ENCODE data around the gene PGLYRP3.
"Not testable (repeated sequence)": the region's sequence is repeated elsewhere in the genome, so short reads cannot be mapped to it uniquely, and the experiment has no call there.

PGLYRP3 gene

DNA sequence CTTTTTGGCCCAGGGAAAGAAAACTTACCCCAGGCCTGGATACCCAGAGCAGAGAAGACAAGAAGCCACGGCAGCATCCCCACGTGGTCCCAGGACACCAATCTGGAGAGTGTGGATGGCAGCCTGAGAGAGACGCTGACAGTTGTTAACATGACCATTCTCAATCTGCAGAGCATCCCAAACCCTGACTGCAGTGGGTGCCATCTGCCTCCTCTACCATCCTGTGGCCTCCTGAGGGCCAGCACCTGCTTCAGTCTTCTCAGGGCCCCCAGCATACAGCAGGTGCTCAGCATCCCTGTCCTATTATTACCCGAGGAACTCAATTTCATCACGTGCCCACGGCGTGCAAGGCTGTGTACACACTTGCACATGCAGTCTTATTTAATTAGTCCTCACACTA is 35.1 kb upstream of the PGLYRP3 start:
- no peak for DNase-seq

DNA sequence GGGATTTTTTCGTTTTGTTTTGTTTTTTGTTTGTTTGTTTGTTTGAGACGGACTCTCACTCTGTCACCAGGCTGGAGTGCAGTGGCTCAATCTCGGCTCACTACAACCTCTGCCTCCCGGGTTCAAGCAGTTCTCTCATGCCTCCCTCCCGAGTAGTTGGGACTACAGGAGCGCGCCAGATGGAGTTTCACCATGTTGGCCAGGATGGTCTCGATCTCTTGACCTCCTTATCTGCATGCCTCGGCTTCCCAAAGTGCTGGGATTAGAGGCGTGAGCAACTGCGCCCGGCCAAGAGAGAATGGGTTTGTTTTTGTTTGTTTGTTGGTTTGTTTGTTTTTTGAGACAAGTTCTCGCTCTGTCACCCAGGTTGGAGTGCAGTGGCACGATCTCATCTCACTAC is 34.3 kb upstream of the PGLYRP3 start:
- not testable (repeated sequence) for DNase-seq

DNA sequence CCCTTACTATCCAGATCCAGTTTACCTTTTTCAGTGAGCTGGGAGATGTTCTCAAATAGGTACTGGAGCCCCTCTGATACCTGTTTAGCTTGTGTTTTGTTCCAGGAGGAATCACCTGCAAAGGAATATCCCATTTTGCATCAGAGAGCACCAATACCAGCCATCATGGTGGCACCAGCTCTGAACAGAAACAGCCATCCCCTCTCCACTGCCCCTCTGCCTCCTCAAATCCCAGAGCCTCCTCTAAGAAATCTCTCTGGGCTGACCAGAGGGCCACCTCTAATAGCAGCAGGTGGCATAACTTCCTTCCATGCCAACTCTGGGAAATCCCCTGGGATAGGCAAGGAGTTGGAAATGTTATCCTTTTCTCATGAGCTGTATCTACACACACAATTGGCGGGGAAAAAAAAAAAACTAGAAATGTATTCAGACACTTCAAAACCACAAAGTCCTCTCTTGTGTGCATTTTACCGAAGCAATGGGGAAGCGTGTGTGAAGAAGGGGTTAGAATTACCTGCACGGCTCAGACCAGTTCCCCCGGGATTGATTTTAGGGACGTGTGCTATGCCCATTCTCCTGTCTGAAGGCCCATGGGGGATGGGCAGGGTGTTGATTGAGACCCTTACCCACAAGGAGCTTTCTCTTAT is 33.4 kb upstream of the PGLYRP3 start:
- DNase-seq = no peak

DNA sequence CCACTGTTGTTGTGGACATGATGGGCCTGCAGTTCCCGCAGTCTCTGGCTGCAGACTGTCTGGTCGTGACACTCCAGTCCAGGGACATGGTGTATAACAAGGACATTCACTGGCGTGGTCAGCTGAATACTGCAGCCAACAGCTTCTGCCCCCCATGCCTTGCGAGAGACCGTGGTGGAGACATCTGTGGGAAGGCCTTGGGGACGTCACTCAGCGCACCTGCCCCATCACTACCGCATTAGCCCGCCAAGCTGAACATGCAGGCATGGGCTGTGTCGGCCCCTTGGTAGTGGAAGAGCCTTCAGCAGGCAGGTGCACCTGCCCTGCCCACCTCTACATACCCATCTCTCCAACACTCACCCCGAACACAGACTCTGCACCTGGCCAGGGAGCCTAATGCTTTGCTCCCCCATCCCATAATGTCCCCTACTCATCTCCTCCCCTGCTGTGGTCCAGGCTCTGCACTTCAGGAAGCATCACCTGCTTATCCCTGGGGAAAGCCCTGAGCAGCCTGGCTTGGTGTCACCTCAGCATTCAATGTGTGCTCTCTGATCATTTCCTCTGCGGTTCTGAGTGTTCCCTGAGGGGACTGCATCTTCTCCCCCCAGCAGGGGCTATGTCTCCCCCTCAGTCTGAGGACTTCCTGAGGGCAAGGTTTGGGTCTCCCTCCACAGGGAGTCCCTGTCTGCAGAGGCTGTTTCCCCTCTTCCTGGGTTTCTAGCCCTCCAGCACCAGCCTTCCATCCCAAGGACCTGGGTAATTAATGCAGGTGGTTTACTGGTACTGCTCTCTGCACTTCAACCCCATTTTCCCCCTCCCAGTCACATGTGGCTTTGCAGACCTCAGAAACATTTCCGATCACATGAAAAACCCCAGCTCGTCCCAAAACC is 32.7 kb upstream of the PGLYRP3 start:
- no peak for DNase-seq

DNA sequence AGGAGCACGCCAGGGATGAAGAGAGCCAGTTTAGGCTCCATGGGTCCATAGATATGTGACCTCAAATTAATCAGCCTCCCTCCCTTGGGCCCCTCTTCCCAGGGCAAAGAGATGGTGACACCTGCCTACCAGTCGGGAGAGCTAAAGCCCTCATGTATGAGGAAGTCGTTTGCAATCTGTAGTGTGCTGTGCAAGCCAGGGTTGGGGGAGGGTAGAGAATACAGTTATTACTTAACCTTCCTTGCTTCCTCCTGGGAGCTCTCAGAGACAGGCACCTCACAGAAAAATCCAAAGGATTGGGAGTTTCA is 31.9 kb upstream of the PGLYRP3 start:
- no peak for DNase-seq

DNA sequence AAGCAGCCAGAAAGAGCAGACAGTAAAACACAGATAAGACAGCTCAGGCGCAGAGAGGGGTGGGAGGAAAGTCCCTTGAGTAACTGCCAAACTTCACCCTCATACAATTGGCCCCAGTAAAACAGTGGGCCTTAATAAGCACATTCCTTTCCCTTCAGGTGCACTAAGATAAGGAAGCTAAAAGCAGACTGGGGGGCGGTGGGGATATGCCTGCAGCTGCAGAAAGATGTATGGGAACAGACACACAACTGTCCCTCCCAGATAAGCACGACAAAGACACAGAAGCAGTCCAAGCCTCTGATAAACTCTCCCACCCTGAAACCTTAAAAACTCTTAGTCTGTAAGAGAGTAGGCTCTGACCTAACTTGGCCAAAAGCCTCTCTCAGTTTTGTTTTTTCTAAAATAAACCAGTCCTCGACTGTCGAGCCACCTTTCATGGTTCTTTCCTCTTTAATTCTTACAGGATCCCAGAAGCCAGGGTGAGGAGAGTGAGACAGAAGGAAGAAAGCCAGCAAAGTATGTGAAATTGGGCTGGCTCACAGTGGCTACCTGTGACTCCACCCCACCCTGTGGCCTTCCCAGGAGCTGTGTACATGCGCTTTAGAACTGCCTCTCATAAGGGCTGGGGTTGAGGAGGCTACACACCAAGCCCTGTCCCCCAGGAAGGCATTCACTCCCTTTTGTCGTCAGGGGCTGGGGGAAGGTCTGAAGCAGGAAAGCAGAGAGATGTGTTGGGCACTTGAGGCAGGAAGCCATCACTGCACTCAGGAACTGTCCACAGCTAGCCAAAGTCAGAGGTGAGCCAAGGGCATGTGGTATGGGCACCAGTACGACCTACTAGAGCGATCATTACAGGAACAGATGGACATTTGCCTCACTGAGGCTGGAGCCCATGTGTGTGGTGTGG is 31.3 kb upstream of the PGLYRP3 start:
- DNase-seq = no peak

DNA sequence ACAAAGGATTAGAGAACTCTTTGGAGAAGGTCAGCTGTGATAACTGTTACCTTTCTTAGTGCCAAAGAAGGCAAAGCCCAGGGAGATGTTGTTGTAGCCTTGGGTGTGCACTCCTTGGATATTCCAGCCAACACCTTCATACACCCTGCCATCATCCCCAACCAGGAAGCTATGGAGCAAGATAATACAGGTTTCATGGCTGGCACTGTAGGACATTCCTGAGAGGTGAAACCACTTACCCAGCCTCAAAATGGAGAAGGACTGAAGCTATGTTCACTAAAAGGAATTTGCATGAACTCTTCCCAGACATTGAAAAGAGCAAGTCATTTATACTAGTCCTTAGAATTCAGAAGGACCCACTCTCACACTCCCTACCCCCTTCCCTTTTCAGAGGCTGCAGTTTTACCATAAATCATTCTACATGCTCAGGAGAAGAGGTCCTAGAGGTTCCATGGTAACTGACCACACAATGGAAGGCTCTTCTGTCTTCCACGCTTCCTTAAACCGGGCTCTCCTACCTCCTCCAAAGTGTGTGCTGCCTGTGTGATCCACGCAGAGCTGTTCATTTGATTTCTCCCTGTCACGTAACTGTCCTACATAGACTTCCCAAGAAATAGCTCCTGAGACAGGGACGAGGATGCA is 30.4 kb upstream of the PGLYRP3 start:
- DNase-seq = no peak

DNA sequence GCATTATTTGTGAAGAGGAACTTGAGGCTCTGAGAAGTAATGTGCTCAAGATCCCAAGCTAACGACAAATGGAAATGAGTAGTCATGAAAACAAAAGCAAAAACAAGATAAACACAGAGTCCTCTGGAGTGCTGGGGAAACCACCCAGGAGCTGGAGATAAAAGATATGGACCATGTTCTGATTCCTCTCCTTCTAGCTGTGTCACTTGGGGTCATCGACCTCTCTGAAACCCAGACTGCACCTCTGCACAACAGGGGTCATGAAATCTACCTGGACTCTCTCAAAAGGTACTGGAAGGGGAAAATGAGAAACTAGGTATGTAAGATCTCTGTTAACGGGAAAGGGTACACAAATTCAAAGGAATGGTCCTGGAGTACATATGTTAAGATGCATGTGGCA is 29.4 kb upstream of the PGLYRP3 start:
- no peak for DNase-seq

DNA sequence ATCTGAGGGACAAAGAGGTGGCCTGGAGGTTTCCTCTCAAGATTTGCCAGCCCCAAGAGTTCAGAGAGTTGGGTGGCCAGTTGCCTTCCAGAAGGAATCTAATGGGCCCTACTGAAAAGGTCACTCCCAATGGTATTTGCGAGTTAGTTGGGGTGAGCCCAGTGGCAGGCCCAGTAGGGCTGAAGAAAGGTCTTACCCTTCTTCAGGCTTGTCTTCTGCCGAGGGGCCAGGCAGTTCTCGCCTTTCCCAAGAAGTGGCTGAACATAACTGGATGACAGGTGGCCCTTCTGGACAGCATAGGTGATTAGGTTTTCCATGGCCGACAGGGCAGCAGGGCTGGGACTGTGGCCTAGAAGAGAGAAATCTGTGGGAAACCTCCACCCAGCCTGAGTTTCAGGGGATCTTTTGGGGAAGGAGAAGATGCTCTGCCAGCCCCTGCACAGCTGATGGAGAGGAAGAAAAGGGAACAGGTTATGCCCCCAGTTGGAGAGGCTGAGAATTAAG is 28.7 kb upstream of the PGLYRP3 start:
- no peak for DNase-seq

DNA sequence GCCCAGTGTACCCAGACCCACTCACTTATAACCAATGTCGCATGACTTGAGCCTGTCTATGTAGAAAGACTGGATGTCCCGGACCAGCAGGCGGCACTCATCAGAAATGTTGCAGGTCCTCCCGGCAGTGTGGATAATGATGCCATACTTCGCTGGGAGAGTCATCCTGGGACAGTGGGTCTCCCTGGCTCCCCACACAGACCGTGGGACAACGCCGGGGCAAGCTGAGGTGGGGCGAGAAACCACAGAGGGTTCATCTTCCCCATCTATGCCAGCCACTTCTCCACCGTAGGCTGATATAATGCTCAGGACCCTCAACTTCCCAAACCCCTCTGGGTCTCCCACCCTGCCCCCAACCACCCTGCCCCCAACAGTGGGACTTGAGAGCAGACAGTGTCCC is 27.6 kb upstream of the PGLYRP3 start:
- DNase-seq = no peak

DNA sequence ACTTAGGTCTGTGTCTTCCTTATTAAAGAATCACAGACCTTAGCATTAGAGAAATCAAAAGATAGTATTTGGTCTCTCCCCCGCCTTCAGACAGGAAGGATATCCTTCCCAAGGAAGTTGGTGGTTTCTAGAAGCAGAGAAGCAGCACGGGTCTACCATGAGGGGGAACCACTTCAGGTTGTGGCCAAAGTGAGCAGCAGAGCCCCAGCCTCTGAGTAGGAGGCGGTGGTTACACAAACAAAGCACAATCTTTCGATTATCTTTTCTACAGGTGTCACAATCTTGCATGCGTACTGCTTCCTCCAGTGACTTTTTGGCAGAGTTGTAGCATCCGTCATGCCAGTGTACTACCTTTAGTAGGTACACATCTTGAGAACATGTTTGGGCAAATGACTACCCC is 27.1 kb upstream of the PGLYRP3 start:
- no peak for DNase-seq

DNA sequence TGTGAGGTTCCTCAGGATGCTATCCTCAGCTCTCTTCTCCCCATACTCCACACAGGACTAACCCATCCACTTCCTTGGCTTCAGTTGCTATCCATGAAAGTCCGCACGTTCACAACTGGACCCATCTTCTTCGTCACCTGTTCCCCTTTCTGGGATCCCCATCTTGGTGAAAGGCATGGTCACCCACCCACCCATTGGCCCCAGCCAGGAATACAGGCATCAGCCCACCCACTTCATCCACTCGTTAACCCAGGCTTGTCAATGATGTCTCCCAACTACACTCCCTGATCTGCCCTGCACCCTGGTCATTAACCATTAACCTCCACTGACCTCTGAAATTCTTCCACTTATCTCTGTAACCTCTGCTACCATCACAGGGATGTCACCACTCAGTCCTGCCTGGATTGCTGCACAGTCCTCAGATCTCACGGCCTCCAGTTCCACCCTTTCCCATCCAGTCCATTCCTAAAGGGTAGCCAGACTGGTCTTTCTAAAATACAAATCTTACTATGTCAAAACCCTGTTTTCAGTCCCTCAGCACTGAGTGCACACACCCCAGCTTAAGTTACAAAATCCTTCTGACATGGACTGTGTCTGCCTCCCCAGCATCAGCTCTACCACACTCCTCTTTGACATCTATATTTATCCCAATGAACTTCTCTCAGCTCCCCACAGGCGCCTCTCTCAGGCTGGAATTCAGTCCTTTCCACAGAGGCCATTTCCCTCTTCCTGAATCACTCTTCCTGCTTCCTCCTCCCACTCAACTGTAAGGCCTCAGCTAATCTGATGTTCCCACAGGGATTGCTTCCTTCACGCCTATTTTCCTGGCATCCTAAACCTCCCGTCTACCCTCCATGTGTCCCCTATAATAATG is 25.5 kb upstream of the PGLYRP3 start:
- DNase-seq = no peak

DNA sequence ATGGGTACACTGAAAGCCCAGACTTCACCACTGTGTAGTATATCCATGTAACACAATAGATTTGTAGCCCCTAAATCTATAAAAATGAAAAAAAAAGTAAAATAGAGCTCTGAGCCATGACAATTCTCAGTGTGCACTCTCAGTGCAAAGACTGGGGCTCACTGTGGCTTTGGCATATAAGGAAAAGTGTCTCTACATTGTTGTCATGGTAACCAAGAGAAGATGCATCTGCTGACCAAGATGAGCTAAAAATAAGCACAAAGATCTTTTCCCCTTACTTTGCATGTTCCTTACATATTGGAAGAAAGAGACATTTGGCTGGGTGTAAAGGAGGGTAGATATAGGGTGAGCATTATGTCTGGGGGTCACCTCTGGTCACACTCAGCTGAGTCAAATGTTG is 23.9 kb upstream of the PGLYRP3 start:
- DNase-seq = no peak

DNA sequence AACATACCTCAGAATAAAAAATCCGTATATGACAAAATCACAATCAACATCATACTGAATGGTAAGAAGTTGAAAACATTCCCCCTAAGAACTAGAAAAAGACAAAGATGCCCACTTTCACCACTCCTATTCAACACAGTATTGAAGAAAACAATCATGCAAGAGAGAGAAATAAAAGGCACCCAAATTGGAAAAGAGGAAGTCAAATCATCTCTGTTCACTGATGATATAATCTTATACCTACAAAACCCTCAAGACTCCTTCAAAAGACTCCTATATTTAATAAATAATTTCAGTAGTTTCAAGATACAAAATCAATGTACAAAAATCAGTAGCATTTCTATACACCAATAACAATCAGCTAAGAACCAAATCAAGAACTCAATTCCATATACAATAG is 21.1 kb upstream of the PGLYRP3 start:
- DNase-seq = no peak

DNA sequence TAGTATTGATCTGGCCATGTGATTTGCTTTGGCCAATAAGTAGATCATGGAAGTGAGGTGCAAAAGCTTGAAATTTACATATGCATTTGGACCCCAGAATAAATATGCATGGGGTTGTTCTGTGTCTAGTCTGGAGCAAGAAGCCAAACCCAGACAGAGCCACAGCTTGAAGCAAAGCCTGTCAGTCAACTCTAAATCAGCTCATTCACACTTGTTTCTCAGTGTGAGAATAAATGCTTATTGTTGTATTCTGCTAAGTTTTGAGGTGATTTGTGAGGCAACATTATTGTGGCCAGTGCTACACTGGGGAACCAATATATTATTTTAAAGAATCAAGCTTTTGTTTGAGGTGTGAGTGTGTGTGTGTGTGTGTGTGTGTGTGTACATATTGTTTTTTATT is 12.2 kb upstream of the PGLYRP3 start:
- no peak for DNase-seq

DNA sequence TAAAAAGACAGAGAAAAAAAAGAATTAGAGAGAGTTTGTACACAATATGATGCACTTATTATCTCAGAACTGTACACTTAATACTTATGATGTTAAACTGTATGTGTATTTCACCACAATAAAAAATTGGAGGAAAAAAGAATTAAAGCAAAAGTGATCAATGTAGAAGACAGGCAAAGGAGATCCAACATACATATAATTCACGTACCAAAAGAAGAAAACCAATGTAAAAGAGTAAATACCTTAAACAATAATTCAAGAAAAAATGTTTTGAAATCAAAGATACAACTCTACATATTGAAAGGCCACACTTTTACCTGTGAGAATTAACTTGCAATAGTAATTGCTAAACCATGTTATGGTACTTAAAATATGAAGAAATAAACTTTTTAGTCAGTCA is 9.8 kb upstream of the PGLYRP3 start:
- no peak for DNase-seq

DNA sequence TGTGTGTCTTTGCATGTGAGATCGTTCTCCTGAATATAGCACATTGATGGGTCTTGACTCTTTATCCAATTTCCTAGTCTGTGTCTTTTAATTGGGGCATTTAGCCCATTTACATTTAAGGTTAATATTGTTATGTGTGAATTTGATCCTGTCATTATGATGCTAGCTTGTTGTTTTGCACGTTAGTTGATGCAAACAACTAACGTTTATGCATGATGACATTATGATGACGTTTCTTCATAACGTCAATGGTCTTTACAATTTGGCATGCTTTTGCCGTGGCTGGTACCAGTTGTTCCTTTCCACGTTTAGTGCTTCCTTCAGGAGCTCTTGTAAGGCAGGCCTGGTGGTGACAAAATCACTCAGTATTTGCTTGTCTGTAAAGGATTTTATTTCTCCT is 5.4 kb upstream of the PGLYRP3 start:
- not testable (repeated sequence) for DNase-seq

DNA sequence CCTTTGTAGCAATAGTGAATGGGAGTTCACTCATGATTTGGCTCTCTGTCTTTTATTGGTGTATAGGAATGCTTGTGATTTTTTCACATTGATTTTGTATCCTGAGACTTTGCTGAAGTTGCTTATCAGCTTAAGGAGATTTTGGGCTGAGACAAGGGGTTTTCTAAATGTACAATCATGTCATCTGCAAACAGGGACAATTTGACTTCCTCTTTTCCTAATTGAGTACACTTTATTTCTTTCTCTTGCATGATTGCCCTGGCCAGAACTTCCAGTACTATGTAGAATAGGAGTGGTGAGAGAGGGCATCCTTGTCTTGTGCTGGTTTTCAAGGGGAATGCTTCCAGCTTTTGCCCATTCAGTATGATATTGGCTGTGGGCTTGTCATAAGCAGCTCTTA is 3.3 kb upstream of the PGLYRP3 start:
- DNase-seq = not testable (repeated sequence)

DNA sequence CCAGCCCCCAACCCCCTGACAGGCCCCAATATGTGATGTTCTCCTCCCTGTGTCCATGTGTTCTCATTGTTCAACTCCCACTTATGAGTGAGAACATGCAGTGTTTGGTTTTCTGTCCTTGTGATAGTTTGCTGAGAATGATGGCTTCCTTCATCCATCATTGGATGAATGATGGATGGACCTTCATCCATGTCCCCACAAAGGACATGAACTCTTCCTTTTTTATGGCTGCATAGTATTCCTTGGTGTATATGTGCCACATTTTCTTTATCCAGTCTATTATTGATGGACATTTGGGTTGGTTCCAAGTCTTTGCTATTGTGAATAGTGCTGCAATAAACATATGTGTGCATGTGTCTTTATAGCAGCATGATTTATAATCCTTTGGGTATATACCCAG is 1.6 kb upstream of the PGLYRP3 start:
- not testable (repeated sequence) for DNase-seq

DNA sequence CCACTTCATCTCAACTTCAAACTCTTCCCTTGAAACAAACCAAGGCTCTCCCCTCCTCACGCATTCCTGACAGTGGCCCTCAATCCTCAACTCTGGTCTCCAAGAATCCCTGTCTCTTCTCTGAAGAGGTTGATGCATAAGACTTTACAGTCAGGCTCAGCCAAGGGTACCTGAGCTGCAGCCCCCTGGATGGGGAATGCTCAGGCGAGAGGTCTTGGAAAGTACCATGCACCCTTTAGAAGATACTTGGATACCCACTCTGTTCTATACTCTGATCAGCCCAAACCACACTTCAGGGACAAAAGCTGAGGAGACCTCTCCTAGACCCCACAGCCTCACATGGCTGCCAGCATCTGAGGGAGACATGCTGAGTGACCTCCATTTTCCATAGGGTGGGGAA is 536 bp upstream of the PGLYRP3 start:
- DNase-seq = no peak

DNA sequence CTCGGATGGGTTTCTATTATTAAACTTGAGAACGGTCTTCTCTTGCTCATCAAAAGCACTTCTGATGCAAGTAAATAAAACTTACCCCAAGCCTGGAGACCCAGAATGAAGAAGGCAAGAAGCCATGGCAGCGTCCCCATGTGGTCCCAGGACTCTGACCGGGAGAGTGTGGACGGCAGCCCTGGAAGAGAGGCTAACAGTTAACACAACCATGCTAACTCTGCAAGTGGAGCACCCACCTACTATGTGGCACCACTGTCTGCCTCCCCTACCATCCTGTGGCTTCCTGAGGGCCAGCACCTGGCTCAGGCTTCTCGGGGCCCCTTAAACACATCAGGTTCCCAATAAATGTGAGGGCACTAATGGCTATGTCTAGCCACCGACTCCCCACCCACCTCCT is 2.2 kb downstream of the PGLYRP3 start:
- no peak for DNase-seq

DNA sequence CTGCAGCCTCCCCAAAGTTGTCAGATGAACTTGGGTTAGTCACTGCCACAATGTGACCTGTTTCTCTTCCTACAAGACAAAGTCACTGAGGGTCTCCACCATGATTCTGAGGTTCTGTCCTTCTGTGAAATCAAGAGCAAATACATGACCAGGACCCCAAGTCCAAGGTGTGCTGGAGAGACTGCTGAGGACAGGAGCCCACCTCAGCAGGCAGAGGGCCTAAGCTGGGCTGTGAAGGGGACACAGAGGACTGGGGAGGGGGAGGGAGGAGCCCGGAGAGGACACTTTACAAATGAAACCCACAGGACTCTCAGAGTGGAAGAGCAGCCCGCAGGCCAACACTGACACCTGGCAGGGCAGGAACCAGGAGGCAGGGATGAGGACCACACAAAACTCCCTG is 3.3 kb downstream of the PGLYRP3 start:
- DNase-seq = no peak

Data from stimulated activated CD4-positive, alpha-beta T cell treated with anti-CD3 and anti-CD28 coated beads, Interleukin-4, amount 100 ng/mL, for 1 hour (primary cell).